Activated CD8-positive, alpha-beta memory T cell treated with anti-CD3 and anti-CD28 coated beads for 4 hours (primary cell): ENCODE data around the gene ZNF664.
"Not testable (repeated sequence)": the region's sequence is repeated elsewhere in the genome, so short reads cannot be mapped to it uniquely, and the experiment has no call there.

Experiments used
- DNase-seq, 2 donors: peaks; one replicate each; pipeline ENCODE4 v3.0.0-alpha.2; 2020; ENCODE audit warnings: low read depth in 2 of 2

ZNF664 gene

GRCh38 chr12:123941624-123942237 lies 31.3 kb upstream of the ZNF664 start:
- no peak for DNase-seq

GRCh38 chr12:123942238-123942653 lies 30.8 kb upstream of the ZNF664 start:
- DNase-seq, result no peak

GRCh38 chr12:123942911-123943648 lies 29.9 kb upstream of the ZNF664 start:
- no peak for DNase-seq

GRCh38 chr12:123943816-123944215 lies 29.2 kb upstream of the ZNF664 start:
- no peak for DNase-seq

- no peak for DNase-seq
These were observed 28.3 kb upstream of the ZNF664 start for GRCh38 chr12:123944696-123945095.

- no peak for DNase-seq
These were observed 27.5 kb upstream of the ZNF664 start for GRCh38 chr12:123945287-123946151.

- DNase-seq, result no peak
These were observed 26.9 kb upstream of the ZNF664 start for GRCh38 chr12:123946152-123946515.

GRCh38 chr12:123946516-123947505 lies 26.2 kb upstream of the ZNF664 start:
- not testable (repeated sequence) for DNase-seq

- not testable (repeated sequence) for DNase-seq
These were observed 25.5 kb upstream of the ZNF664 start for GRCh38 chr12:123947531-123947930.

- no peak for DNase-seq
These were observed 24.6 kb upstream of the ZNF664 start for GRCh38 chr12:123948401-123948795.

- no peak for DNase-seq
These were observed 23.9 kb upstream of the ZNF664 start for GRCh38 chr12:123948796-123949769.

- no peak for DNase-seq
These were observed 23.2 kb upstream of the ZNF664 start for GRCh38 chr12:123949770-123950165.

- DNase-seq, result no peak
These were observed 22.3 kb upstream of the ZNF664 start for GRCh38 chr12:123950476-123951349.

- DNase-seq, result no peak
These were observed 21.5 kb upstream of the ZNF664 start for GRCh38 chr12:123951467-123951866.

GRCh38 chr12:123952037-123952436 lies 21.0 kb upstream of the ZNF664 start:
- DNase-seq, result no peak

- no peak for DNase-seq
These were observed 18.2 kb upstream of the ZNF664 start for GRCh38 chr12:123954647-123955350.

- DNase-seq, result no peak
These were observed 16.8 kb upstream of the ZNF664 start for GRCh38 chr12:123956249-123956648.

GRCh38 chr12:123957196-123957595 lies 15.8 kb upstream of the ZNF664 start:
- no peak for DNase-seq

GRCh38 chr12:123958462-123958861 lies 14.6 kb upstream of the ZNF664 start:
- DNase-seq, result no peak
